Large intestine (tissue), 3 donors: ENCODE data around the gene LARGE2. TPM values are rescaled to one million over a fixed set of nuclear protein-coding genes. Genes with fewer than 3 reads are reported as not detected.
"Not testable (repeated sequence)": the region's sequence is repeated elsewhere in the genome, so short reads cannot be mapped to it uniquely, and the experiment has no call there.

Source experiments
- DNase-seq, 2 donors: peaks; one replicate each; pipeline versions ENCODE4 v3.0.0 to v3.0.0-alpha.2; 2013
- H3K27ac ChIP-seq: one replicate; pipeline ENCODE4 v1.5.1; 2013; ENCODE audit warnings: low read length
- H3K27me3 ChIP-seq: 2 replicates; pipeline ENCODE4 v1.6.1; 2013; ENCODE audit warnings: low read length; ENCODE audit not compliant: control insufficient read depth, insufficient read depth
- H3K36me3 ChIP-seq: 2 replicates; pipeline ENCODE4 v1.6.1; 2013; ENCODE audit warnings: low read length; ENCODE audit not compliant: control insufficient read depth, insufficient read depth
- H3K4me1 ChIP-seq: one replicate; pipeline ENCODE4 v1.6.1; 2013; ENCODE audit warnings: low read length; ENCODE audit not compliant: control insufficient read depth, insufficient read depth
- H3K4me3 ChIP-seq: one replicate; pipeline ENCODE4 v1.5.1; 2013; ENCODE audit warnings: low read length
- H3K9me3 ChIP-seq: one replicate; pipeline ENCODE4 v1.6.1; 2013; ENCODE audit warnings: mild to moderate bottlenecking, low read depth, low read length, moderate library complexity; ENCODE audit not compliant: control insufficient read depth
- WGBS: methylation state at CpG from one replicate; pipeline ENCODE4 v1.1.5; 2013; ENCODE audit warnings: low lambda C conversion rate; ENCODE audit not compliant: insufficient coverage; 5-methylcytosine and 5-hydroxymethylcytosine counted together
- polyA plus RNA-seq: library from polyadenylated mRNA; unstranded; fragments of 120-200 nt; gene quantifications from one replicate; pipeline ENCODE4 v1.2.1, GENCODE V29; 2013

The LARGE2 gene
- polyA plus RNA-seq, 1 donor, result 3.6 TPM

GRCh38 chr11:45904309-45904915, 18.0 kb upstream of the LARGE2 start:
- H3K27me3 ChIP-seq, result peaks cover 18% of the 10 kb centered on the region
- H3K9me3 ChIP-seq, result peaks cover 1% of the 10 kb centered on the region
- H3K27ac ChIP-seq, result no peak overlapping the region
- peaks cover under 1% of the 10 kb centered on the region for H3K4me1 ChIP-seq
- no peak overlapping the region for H3K4me3 ChIP-seq
- WGBS, result no CpG with 5 or more reads among the region's 15 CpGs
- peak in 1 of 2 donors; percentile 71 for DNase-seq
- H3K36me3 ChIP-seq, result peaks cover 11% of the 10 kb centered on the region

- no CpG with 5 or more reads among the region's 19 CpGs for WGBS
- peaks cover 17% of the 10 kb centered on the region for H3K36me3 ChIP-seq
- no peaks in the 10 kb centered on the region for H3K9me3 ChIP-seq
- H3K27ac ChIP-seq, result no peak overlapping the region
- H3K4me1 ChIP-seq, result no peaks in the 10 kb centered on the region
- no peak for DNase-seq
- H3K27me3 ChIP-seq, result peaks cover 14% of the 10 kb centered on the region
- no peak overlapping the region for H3K4me3 ChIP-seq
These were observed 17.4 kb upstream of the LARGE2 start for GRCh38 chr11:45905095-45905494.

- not testable (repeated sequence) for H3K4me1 ChIP-seq, H3K9me3 ChIP-seq, H3K4me3 ChIP-seq, H3K27ac ChIP-seq, DNase-seq
- Histone ChIP-seq H3K36me3 (peaks cover 22% of the 10 kb centered on the region), H3K27me3 (peaks cover 11% of the 10 kb centered on the region)
- WGBS, result no CpG with 5 or more reads among the region's 6 CpGs
These were observed 16.9 kb upstream of the LARGE2 start for GRCh38 chr11:45905576-45905975.

GRCh38 chr11:45906096-45906682, 16.3 kb upstream of the LARGE2 start:
- Histone ChIP-seq H3K27me3 (peaks cover 5% of the 10 kb centered on the region), H3K27ac (no peak overlapping the region), H3K4me1 (no peaks in the 10 kb centered on the region), H3K4me3 (no peak overlapping the region), H3K9me3 (no peaks in the 10 kb centered on the region), H3K36me3 (peaks cover 28% of the 10 kb centered on the region)
- WGBS, result no CpG with 5 or more reads among the region's 19 CpGs
- DNase-seq, result no peak

GRCh38 chr11:45906965-45907611, 15.4 kb upstream of the LARGE2 start, which contains the start of gene FREY1:
Gene FREY1 (minus strand): TSS chr11:45907271. CDS start chr11:45907245, 26 bp downstream.
- Histone ChIP-seq H3K9me3 (no peaks in the 10 kb centered on the region), H3K27me3 (no peaks in the 10 kb centered on the region), H3K4me3 (no peak within 1 kb of the TSS), H3K4me1 (no peaks in the 10 kb centered on the region), H3K27ac (no peak within 1 kb of the TSS), H3K36me3 (peaks cover 35% of the 10 kb centered on the region)
- no peak for DNase-seq
- no CpG with 5 or more reads among the region's 18 CpGs for WGBS

- H3K27ac ChIP-seq, result no peak overlapping the region
- no peak for DNase-seq
- no peaks in the 10 kb centered on the region for H3K27me3 ChIP-seq
- no peaks in the 10 kb centered on the region for H3K9me3 ChIP-seq
- H3K36me3 ChIP-seq, result peaks cover 36% of the 10 kb centered on the region
- H3K4me3 ChIP-seq, result no peak overlapping the region
- no peaks in the 10 kb centered on the region for H3K4me1 ChIP-seq
- no CpG with 5 or more reads among the region's 8 CpGs for WGBS
These were observed 14.5 kb upstream of the LARGE2 start for GRCh38 chr11:45907911-45908370.

- Histone ChIP-seq H3K4me1 (no peaks in the 10 kb centered on the region), H3K27ac (no peak overlapping the region), H3K27me3 (no peaks in the 10 kb centered on the region), H3K9me3 (no peaks in the 10 kb centered on the region), H3K4me3 (no peak overlapping the region), H3K36me3 (peaks cover 51% of the 10 kb centered on the region)
- WGBS, result no CpG with 5 or more reads among the region's 32 CpGs
- no peak for DNase-seq
These were observed 12.6 kb upstream of the LARGE2 start for GRCh38 chr11:45909594-45910475.

- peaks cover 58% of the 10 kb centered on the region for H3K36me3 ChIP-seq
- no peaks in the 10 kb centered on the region for H3K27me3 ChIP-seq
- no peaks in the 10 kb centered on the region for H3K4me1 ChIP-seq
- DNase-seq, result no peak
- H3K9me3 ChIP-seq, result no peaks in the 10 kb centered on the region
- no peak overlapping the region for H3K27ac ChIP-seq
- no peak overlapping the region for H3K4me3 ChIP-seq
- WGBS, result no CpG with 5 or more reads among the region's 9 CpGs
These were observed 11.8 kb upstream of the LARGE2 start for GRCh38 chr11:45910623-45911022.

- H3K27me3 ChIP-seq, result no peaks in the 10 kb centered on the region
- peaks cover 61% of the 10 kb centered on the region for H3K36me3 ChIP-seq
- H3K4me1 ChIP-seq, result peaks cover 5% of the 10 kb centered on the region
- no peaks in the 10 kb centered on the region for H3K9me3 ChIP-seq
- H3K4me3 ChIP-seq, result no peak overlapping the region
- no CpG with 5 or more reads among the region's 19 CpGs for WGBS
- H3K27ac ChIP-seq, result no peak overlapping the region
- DNase-seq, result no peak
These were observed 8.9 kb upstream of the LARGE2 start for GRCh38 chr11:45913514-45913913.
